Hematopoietic multipotent progenitor cell treated with erythropoietin and hydrocortisone succinate and interleukin-3 and kit ligand, for 17 days (in vitro differentiated cells): ENCODE data around the gene PLCD3.
"Not testable (repeated sequence)": the region's sequence is repeated elsewhere in the genome, so short reads cannot be mapped to it uniquely, and the experiment has no call there.

Experiments
- DNase-seq: peaks from one replicate; pipeline ENCODE4 v3.0.0-alpha.2; 2015; ENCODE audit warnings: low spot score

PLCD3 gene

DNA sequence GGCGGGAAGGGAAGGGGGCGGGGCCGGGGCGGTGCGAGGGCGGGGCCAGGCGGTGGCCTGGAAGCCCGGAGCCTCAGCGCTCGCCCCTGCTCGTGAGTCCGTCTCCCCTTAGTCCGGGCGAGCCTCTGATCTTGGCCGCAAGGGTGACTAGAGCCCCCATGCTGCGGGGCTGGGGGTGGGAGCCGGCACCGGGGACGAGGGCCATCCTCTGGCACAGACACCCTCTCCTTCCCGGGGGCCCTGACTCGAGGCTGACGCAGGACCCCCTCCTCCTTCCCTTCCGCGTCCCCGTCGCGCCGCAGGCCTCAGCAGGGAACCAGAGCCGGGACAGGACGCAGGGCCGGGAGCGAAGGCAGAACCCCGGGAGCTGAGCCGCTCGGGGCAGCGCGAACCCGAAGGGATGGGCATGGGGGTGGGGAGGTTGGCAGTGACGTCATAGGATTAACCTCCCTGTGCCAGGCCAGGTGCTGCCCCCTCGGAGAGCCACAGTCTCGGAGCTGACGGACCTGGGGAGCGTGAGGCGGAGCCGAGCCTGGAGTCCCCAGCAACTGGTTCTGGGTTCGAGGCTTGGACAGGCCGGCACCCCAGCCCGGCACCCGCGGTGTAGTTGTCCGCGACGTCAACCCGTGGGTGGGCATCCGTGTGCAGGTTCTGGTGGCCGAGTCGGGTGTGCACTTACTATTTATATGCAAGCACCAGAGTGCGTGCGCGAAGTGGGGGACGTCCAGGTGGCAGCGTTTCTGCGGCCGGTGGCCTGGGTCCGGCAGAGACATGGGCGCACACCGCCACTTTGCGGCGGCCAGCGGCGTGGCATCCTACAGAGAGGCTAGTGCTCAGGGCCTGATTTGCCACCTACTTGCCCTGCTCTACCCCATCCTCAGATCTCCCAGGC lies 503 bp upstream of the PLCD3 start:
- DNase-seq: peak; percentile 78

DNA sequence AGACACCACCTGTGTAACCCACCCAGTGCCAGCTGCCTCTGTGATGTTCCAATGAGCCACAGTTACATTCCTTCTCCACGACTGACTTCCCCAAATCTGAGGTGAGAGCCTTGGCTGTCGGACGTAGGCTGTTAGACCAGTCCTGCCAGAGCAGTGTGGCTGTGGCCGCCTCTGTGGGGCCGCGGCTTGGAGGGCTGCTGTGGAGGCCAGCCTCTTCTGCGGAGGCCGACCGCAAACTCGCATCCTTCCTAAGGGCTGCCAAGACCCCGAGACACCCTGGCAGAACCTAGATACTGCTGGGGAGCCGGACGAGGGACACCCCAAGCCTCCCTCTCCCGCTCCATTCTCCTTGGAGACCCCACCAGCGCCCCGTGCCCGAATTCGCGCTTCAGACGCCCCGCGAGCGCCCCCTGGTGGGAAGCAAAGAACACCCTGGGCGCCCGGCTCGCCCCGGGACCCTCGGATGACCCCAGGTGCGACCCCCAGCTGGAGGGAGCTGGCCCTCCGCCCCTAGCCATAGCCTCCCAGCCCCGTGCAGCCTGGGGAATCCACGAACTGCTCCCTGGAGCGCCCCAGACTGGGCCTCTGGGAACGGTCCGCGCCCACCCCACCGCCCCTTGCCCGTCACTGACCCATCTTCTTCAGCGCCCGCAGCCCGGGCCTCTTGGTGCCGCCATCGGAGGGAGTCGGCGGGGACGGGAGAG lies 547 bp downstream of the PLCD3 start:
- DNase-seq: peak; percentile 63

GRCh38 chr17:45130681-45131615 lies 1.4 kb downstream of the PLCD3 start:
- DNase-seq: no peak

DNA sequence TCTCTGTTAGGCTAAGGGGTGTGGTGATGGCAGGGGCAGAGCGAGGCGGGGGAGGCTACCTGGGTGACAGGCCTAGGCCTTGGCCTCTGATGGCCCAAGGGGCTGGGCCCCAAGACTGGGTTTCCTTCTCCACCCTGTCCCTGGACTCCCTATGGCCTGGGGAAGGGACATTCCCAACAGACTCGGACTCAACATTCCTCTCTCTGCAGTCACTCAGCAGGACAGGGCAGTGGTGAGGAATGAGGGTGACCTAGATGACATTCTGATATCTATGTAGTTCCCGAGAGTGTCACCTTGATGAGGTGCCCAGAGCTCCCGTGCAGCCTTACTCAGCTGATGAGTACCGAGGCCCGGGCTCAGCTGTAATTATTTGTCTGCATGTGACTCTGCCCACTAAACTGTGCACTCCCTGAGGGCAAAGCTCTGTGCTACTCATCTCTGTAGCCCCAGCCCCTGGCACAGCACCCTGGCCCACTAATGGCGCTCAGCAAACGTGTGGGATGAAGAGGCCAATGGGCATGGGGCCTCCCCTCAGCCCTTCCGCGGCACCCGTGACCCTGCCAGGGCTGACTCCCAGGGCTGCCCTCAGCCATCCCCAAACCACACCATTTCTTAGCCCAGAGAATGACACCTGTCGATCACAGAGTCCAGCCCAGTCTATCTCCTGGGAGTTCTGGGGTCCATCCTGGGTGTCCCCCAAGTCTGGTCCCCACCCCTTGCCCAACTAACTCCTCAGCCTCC lies 2.2 kb downstream of the PLCD3 start:
- no peak for DNase-seq

DNA sequence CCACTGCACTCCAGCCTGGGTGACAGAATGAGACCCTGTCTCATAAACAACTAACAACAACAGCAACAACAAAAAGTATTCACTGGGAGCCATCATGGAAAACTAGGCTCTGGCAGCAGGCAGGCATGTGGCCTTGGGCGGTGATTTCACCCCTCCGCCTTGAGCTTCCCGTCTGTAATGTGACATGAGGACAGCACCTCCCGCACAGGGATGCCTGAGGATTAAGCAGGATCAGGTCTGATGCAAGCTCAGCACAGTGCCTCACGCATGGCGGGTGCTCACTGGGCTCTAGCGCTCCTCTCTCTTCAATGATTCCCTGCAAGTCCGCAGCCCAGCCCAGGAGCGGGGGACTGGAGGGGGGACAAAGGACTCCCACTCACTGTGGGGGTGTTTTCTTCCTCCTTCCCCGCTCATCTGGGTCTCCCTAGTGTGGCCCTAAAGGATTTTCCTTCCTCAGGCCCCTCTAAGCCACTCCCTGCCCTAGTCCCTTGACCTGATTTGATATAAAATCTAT lies 2.8 kb downstream of the PLCD3 start:
- DNase-seq: no peak

DNA sequence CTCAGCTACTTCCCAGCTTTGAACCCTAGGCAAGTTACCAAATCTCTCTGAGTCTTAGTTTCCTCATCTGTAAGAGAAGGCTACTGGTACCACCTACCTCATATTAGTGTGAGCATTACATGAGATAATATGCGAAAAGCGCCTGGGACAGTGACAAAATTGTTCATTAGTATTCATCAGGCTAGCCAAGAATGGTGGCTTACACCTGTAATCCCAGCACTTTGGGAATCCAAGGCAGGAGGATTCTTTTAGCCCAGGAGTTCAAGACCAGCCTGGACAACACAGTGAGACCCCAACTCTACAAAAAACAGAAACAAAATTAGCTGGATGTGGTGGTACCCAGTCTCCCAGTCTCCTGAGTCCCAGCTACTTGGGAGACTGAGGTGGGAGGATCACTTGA lies 3.3 kb downstream of the PLCD3 start:
- no peak for DNase-seq

DNA sequence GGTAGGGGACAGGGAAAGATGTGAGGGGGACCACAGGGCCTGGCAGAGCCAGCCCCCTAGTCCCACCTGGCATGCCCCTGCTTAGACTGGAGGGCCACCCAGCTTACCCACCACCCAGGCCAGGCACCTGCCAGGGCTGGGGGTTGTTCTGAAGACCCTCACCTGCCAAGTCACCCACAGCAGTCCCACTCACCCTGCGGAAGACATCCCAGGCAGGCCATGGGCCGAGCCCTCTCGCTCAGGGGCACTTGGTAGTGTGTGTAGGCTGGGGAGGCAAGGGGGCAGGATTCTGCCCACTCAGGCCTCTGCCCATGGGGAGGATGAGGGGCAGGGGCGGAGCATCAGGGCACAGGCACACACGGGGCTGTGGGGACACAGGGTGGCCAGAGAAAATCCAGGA lies 4.0 kb downstream of the PLCD3 start:
- no peak for DNase-seq

GRCh38 chr17:45127548-45128300 lies 4.6 kb downstream of the PLCD3 start:
- no peak for DNase-seq

- DNase-seq: no peak
These were observed 5.1 kb downstream of the PLCD3 start for GRCh38 chr17:45127207-45127547.

DNA sequence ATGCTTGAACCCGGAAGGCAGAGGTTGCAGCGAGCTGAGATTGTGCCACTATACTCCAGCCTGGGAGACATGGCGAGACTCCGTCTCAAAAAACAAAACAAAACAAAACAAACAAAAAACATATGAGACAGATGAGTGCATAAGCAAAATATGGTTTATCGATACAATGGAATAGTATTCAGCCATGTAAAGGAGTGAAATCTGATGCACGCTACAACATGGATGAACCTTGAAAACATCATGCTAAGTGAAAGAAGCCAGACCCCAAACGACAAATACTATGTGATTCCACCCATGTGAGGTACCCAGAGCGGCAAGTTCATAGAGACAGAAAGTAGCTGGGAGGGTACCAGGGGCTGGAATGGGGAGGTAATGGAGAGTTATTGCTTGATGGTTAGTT lies 6.8 kb downstream of the PLCD3 start:
- no peak for DNase-seq

DNA sequence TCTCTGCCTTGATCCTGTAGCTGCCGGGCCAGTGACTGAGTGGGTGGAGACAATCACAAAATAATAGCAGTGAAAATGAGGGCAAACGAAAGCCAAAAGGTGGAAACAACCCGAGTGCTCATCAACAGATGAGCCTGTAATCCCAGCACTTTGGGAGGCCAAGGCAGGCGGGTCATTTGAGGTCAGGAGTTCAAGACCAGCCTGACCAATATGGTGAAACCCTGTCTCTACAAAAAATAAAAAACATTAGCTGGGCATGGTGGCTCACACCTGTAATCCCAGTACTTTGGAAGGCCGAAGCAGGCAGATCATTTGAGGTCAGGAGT lies 7.6 kb downstream of the PLCD3 start:
- DNase-seq: not testable (repeated sequence)

DNA sequence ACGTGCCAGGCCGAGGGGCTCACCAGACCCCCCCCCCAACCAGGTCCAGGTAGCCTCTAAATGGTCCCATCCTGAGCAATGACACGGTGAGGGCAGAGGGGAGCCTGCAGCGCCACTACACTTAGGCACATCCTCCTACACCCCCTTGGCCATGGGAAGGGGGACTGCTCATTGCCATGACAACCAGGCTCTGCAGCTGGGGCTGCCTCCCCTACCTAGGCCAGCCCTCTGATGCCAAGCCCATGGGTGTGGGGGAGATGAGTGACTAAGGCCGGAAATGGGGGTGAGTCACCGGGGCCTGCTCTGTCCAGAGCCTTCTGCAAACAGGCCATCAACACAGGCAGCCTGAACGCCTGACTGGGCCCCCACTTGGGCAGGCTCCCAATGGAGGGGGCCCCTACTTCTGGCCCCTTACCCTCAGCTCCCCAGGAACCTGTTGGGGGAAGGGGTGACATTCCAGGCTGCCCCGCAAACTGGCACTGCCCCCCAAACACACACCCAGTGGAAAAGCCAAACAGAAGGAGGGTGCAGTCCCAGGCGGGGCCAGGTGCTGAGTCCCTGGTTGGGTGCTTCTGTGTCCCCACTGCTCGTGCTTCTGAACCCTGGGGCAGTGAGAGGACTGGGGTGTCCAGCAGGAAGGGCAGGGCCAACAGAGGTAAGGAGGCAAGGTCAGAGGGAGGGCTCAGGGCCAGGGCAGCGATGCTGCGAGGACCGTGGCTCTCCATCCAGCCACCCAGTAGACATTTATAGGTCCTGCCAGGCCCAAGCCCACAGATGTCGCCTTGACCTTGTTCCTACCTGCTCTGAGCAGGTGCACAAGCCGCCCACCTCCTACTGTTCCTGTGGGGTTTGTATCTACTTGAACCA lies 8.2 kb downstream of the PLCD3 start:
- no peak for DNase-seq

DNA sequence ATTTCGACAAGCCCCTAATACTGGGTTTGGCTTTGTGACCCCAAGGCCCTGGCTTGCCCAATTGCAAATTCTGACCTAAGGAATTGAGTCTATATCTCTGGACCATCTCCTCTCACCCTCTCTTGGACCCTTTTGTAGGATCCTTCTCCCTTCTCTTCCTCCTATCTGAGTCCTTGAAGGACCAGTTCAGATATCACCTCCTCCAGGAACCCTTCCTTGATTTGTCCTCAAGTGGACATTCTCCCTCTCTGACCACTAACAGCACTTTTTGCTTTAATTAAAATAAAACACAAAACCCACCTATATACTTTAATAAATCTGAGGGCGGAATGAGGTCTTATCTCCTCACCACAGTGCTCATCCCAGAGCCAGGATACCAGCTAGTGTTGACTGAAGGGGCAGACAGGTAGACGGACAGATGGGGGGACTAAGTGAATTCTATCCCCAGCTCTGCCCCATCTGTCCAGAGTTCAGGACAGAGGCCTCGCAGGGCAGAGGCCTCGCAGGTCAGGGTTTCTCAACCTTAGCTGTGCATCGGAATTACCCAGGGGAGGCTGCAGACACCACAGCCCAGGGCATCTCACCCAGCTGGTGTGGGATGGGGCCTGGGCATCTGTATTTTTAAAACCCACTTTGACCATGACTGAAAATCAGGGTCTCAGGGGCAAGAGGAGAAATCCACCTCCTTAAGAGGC lies 9.1 kb downstream of the PLCD3 start:
- DNase-seq: no peak

- DNase-seq: no peak
These were observed 11.3 kb downstream of the PLCD3 start for GRCh38 chr17:45121055-45121454.

- DNase-seq: no peak
These were observed 11.8 kb downstream of the PLCD3 start for GRCh38 chr17:45120558-45120957.

- no peak for DNase-seq
These were observed 12.4 kb downstream of the PLCD3 start for GRCh38 chr17:45119964-45120363.

GRCh38 chr17:45118691-45119090 lies 13.6 kb downstream of the PLCD3 start:
- no peak for DNase-seq

DNA sequence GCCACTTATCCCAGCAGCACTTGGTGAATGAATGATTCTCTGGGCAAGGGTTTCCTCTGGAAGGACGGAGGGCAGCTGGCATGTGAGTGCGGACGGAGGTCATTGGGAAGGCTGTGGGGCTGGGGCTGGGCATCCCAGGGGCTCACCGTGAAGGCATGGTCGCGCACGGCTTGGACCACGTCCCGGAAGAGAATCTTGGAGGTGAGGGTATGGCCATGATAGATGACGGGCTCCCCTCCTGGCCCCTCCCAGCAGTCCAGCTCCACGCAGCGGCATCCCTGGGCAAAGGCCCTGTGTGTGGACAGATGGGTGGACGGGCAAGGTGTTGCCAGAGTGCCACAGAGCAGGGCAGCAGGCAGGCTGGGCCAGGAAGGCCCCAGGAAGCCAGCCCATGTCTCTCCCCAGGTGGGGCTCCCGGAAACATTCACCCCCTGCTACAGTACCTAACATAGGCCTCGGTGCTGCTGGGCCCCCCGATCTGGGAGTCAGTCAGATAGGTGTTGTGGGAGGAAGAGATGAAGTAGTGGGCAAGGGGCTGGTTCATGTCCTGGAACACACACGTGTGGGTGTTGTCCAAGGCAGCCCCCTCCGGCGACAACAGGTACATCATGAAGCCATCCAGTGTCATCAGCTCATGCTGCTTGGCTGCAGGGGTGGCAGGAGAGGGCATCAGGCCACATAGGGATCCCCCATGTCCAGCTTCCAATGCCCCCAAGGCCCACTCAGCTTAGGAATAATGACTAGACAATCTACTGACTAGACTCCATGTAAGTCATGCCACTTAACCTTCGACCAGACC lies 14.3 kb downstream of the PLCD3 start:
- DNase-seq: no peak

GRCh38 chr17:45117334-45117733 lies 15.0 kb downstream of the PLCD3 start:
- no peak for DNase-seq
